K562 (cell line): ENCODE data around the gene HSPA14. TPM values are rescaled to one million over a fixed set of nuclear protein-coding genes. Genes with fewer than 3 reads are reported as not detected.

Experiments used
- ATAC-seq: fragments of 200-7000 bp; cut with Tn5 transposase; 3 replicates; pipeline ENCODE4 v1.9.1; 2020; ENCODE audit warnings: moderate library complexity
- BruUV-seq: library from RNA; stranded (reverse); fragments of 400-500 nt; replicated peaks from 2 replicates; lab custom pipeline; 2021; lab: Mats Ljungman, UMichigan
- CTCF ChIA-PET: fragments of 300-600 bp; formaldehyde crosslinking; extraction: SDS; loops from one replicate; lab custom pipeline; 2021; ENCODE audit warnings: low intra/inter-chr PET ratio; lab: Yijun Ruan, JAX
- POLR2A ChIA-PET: fragments of 300-600, 350-650 bp; sonication (Branson Sonifier 250); formaldehyde crosslinking; extraction: SDS; loops from one replicate; lab custom pipeline; 2021; ENCODE audit warnings: antibody characterized with exemption, inconsistent platforms; lab: Yijun Ruan, JAX
- DNase-seq, 4 experiments: peaks; one replicate each; pipeline versions ENCODE4 v3.0.0 to v3.0.0-alpha.2; 2011 to 2018; ENCODE audit warnings: low spot score in 3 of 4, mixed read lengths in 3 of 4; ENCODE audit errors: extremely low read depth in 1 of 4
- FAIRE-seq: peaks from 2 replicates; lab custom pipeline; 2011; peaks lifted over from hg19 to GRCh38; lab: Jason Lieb, UNC
- H2AFZ ChIP-seq: 2 replicates; pipeline ENCODE4 v1.6.0; 2011; ENCODE audit warnings: low read depth, low read length, control low read depth, inconsistent platforms
- H3K27ac ChIP-seq: fragments of 200-600 bp; 3 replicates; pipeline ENCODE4 v1.8.0; 2011; ENCODE audit warnings: low read depth, mild to moderate bottlenecking, control low read depth, inconsistent platforms, low read length, moderate library complexity, mixed read lengths; ENCODE audit errors: extremely low read depth
- H3K27me3 ChIP-seq, 2 experiments: fragments of 300-600 bp in 1 of 2; 2 replicates in 1 of 2; 3 replicates in 1 of 2; pipeline versions ENCODE4 v1.6.0 to v1.8.0; 2011; ENCODE audit warnings: inconsistent platforms in 2 of 2, low read length in 2 of 2, mild to moderate bottlenecking in 1 of 2, mixed read lengths in 1 of 2, moderate library complexity in 1 of 2; ENCODE audit not compliant: control insufficient read depth in 2 of 2, insufficient read depth in 2 of 2
- H3K36me3 ChIP-seq: fragments of 300-600 bp; 3 replicates; pipeline ENCODE4 v1.8.0; 2011; ENCODE audit warnings: mild to moderate bottlenecking, low read length, inconsistent platforms; ENCODE audit not compliant: control insufficient read depth, insufficient read depth
- H3K4me1 ChIP-seq, 2 experiments: fragments of 200-600 bp in 1 of 2; replicated peaks in 1 of 2; 2 replicates in 1 of 2; 3 replicates in 1 of 2; pipeline versions ENCODE4 v1.5.1 to v1.8.0; 2011; ENCODE audit warnings: inconsistent platforms in 2 of 2, low read length in 2 of 2, mild to moderate bottlenecking in 1 of 2, mixed read lengths in 1 of 2, moderate library complexity in 1 of 2; ENCODE audit not compliant: control insufficient read depth in 2 of 2, insufficient read depth in 2 of 2
- H3K4me2 ChIP-seq: 2 replicates; pipeline ENCODE4 v1.6.1; 2011; ENCODE audit warnings: low read length, control low read depth, inconsistent platforms, mixed read lengths; ENCODE audit not compliant: insufficient read depth
- H3K4me3 ChIP-seq: fragments of 200-600 bp; sonication (generic), shearing (Covaris generic); 2 replicates; pipeline ENCODE4 v1.5.1; 2016; ENCODE audit warnings: control low read depth, inconsistent platforms
- H3K79me2 ChIP-seq: fragments of 200-600 bp; 3 replicates; pipeline ENCODE4 v1.8.0; 2011; ENCODE audit warnings: low read length, inconsistent platforms; ENCODE audit not compliant: control insufficient read depth, insufficient read depth
- H3K9ac ChIP-seq, 2 experiments: 2 replicates each; pipeline versions ENCODE4 v1.6.0 to v1.6.1; 2011; ENCODE audit warnings: low read depth in 2 of 2, low read length in 2 of 2, control low read depth in 1 of 2, inconsistent platforms in 1 of 2, mild to moderate bottlenecking in 1 of 2, mixed read lengths in 1 of 2; ENCODE audit not compliant: insufficient read depth in 1 of 2
- H3K9me1 ChIP-seq: one replicate; pipeline ENCODE4 v1.6.0; 2011; ENCODE audit warnings: inconsistent platforms, mild to moderate bottlenecking, low read length, moderate library complexity; ENCODE audit not compliant: control insufficient read depth, insufficient read depth
- H3K9me3 ChIP-seq: replicated peaks from 2 replicates; pipeline ENCODE4 v1.5.1; 2011; ENCODE audit warnings: low read depth, low read length, inconsistent platforms; ENCODE audit not compliant: control insufficient read depth, insufficient read depth
- H4K20me1 ChIP-seq: replicated peaks from 2 replicates; pipeline ENCODE4 v1.6.1; 2011; ENCODE audit warnings: low read length, inconsistent platforms, mixed read lengths; ENCODE audit not compliant: control insufficient read depth, insufficient read depth
- C11orf30 ChIP-seq: fragments of 450-650 bp; IDR thresholded peaks from 2 replicates; pipeline ENCODE4 v1.6.1; 2016; ENCODE audit warnings: low read depth, mild to moderate bottlenecking
- EZH2 ChIP-seq: IDR thresholded peaks from 2 replicates; pipeline ENCODE4 v1.6.1; 2012; ENCODE audit warnings: low read depth, mild to moderate bottlenecking, inconsistent platforms, low read length, borderline replicate concordance
- MAFG ChIP-seq: fragments of 450-650 bp; conservative IDR thresholded peaks from 2 replicates; pipeline ENCODE4 v1.6.1; 2016; ENCODE audit warnings: missing genetic modification characterization, missing compliant biosample characterization
- POLR2G ChIP-seq: fragments of 200-400 bp; formaldehyde crosslinking; IDR thresholded peaks from 2 replicates; pipeline ENCODE4 v1.6.1; 2017; ENCODE audit warnings: low read depth, mild to moderate bottlenecking, antibody characterized with exemption, low read length, moderate library complexity
- RBFOX2 ChIP-seq: fragments of 200-400 bp; formaldehyde crosslinking; IDR thresholded peaks from 2 replicates; pipeline ENCODE4 v1.6.1; 2017; ENCODE audit warnings: low read depth, mild to moderate bottlenecking, low read length, moderate library complexity
- ZNF316 ChIP-seq: fragments of 450-650 bp; IDR thresholded peaks from 2 replicates; pipeline ENCODE4 v1.6.1; 2016
- ZNF398 ChIP-seq: fragments of 250-450 bp; sonication (Bioruptor Pico); IDR thresholded peaks from 2 replicates; pipeline ENCODE4 v1.8.0; 2021; ENCODE audit warnings: moderate library complexity, mild to moderate bottlenecking, inconsistent platforms
- WGBS: fragments of 100-300 bp; shearing (Covaris generic); methylation state at CpG from one replicate; pipeline ENCODE4 v1.1.6; 2016; ENCODE audit warnings: low coverage, mixed read lengths; ENCODE audit not compliant: insufficient coverage; ENCODE audit errors: missing lambda C conversion rate; 5-methylcytosine and 5-hydroxymethylcytosine counted together
- in situ Hi-C: fragments of 300-500 bp; cut with MboI; formaldehyde crosslinking; loops from 4 replicates; pipeline ENCODE4 v1.15.0; 2018; ENCODE audit warnings: inconsistent platforms, mixed read lengths
- intact Hi-C: fragments of 100-400 bp; cut with micrococcal nuclease; formaldehyde crosslinking; loops from 2 replicates; pipeline ENCODE4 v1.14.2; 2022
- polyA plus RNA-seq, 8 experiments: library from polyadenylated mRNA; depleted of rRNA in 4 of 8; stranded (reverse) in 5 of 8; unstranded in 3 of 8; fragments of >200 nt; fragmentation: Nextera tagmentation in 2 of 8; fragmentation: Illumina TruSeq in 1 of 8; extraction: Ambion mirVana in 2 of 8; extraction: Trizol in 1 of 8; gene quantifications; 2 replicates each; pipeline versions ENCODE4 v1.2.1 to v1.2.3, GENCODE V29; 2011 to 2014; ENCODE audit warnings: inconsistent platforms in 1 of 8, missing spikeins in 1 of 8
- total RNA-seq, 7 experiments: library from RNA; depleted of rRNA in 6 of 7; stranded (reverse); fragments of >200 nt in 6 of 7; fragmentation: Illumina TruSeq in 2 of 7; extraction: Trizol in 2 of 7; gene quantifications; 2 replicates each; pipeline versions ENCODE4 v1.2.1 to v1.2.3, GENCODE V29; 2011 to 2021; ENCODE audit warnings: low replicate concordance in 1 of 7

The HSPA14 gene
- total and polyA plus RNA-seq, 9 of the 15 experiments (the other 6 are each of a cell fraction or from before 2014, with no cell fraction given): 41.9 to 75.0 (median 63.2) TPM

- no peak overlapping the region for H3K4me3 ChIP-seq
- ATAC-seq (no peak), FAIRE-seq (no peak), DNase-seq (no peak)
- no peaks in the 10 kb centered on the region for H3K9me3 ChIP-seq
- no peak overlapping the region for H3K4me2 ChIP-seq
- peaks cover 7% of the 10 kb centered on the region; the same call in 1 of the 2 replicates for H4K20me1 ChIP-seq
- no peak overlapping the region for H3K27ac ChIP-seq
- ChIA-PET POLR2A (interaction anchor here (1.2 kb wide), 1 partner anchor 113 kb away, joined by 3 read pairs; no protein-coding TSS in a partner anchor), CTCF (no interaction called here)
- peaks cover 8 to 18% of the 10 kb centered on the region in 2 experiments for H3K4me1 ChIP-seq
- H3K27me3 ChIP-seq: no peaks in the 10 kb centered on the region
- 95% methylated on average over 2 of the region's 2 CpGs for WGBS
- no TSS peak for BruUV-seq
- H3K79me2 ChIP-seq: peaks cover 73% of the 10 kb centered on the region
- TF ChIP-seq MAFG (tag): peak; percentile 24; the same call in 1 of the 2 replicates
- peak; percentile 43; the same call in 1 of the 2 replicates for TF ChIP-seq C11orf30
- no peak for TF ChIP-seq EZH2
- TF ChIP-seq ZNF316: peak; percentile 78
- intact Hi-C loops (no loop called here), in situ Hi-C loops (no loop called here)
- H2AFZ ChIP-seq: no peak overlapping the region
- H3K9me1 ChIP-seq: no peaks in the 10 kb centered on the region
- H3K36me3 ChIP-seq: peaks cover 57% of the 10 kb centered on the region
- H3K9ac ChIP-seq: no peak overlapping the region
These were observed 2.1 kb downstream of the HSPA14 start for GRCh38 chr10:14840178-14840577.

- Histone ChIP-seq H3K4me1 (peaks cover 8 to 9% of the 10 kb centered on the region in 2 experiments), H3K4me2 (no peak overlapping the region), H4K20me1 (peaks cover 7% of the 10 kb centered on the region; the same call in 1 of the 2 replicates), H3K9ac (0 out of 4 replicates have a peak overlapping the region, but pooled peaks of 1 of the 2 experiments have one; percentile 11), H3K79me2 (peaks cover 57% of the 10 kb centered on the region), H3K27ac (no peak overlapping the region), H3K4me3 (no peak overlapping the region), H3K27me3 (no peaks in the 10 kb centered on the region), H3K9me1 (no peaks in the 10 kb centered on the region), H3K36me3 (peaks cover 80% of the 10 kb centered on the region), H3K9me3 (no peaks in the 10 kb centered on the region), H2AFZ (no peak overlapping the region)
- CTCF ChIA-PET: no interaction called here
- 96% methylated on average over 14 of the region's 15 CpGs for WGBS
- TF ChIP-seq POLR2G (0 out of 2 replicates have a peak, but pooled peaks have one; percentile 37), ZNF398 (CRISPR knock-in tag) (no peak), RBFOX2 (peak; percentile 44)
- intact Hi-C loops: no loop called here
- ATAC-seq (no peak), FAIRE-seq (no peak), DNase-seq (peak in 1 of 4 experiments; percentile 18)
- no TSS peak for BruUV-seq
- POLR2A ChIA-PET: interaction anchor here (1.0 to 2.2 kb wide), 5 partner anchors 8 to 57 kb away, joined by 3 to 9 read pairs (median 3); no protein-coding TSS in a partner anchor
- in situ Hi-C loops: no loop called here
These were observed 5.4 kb downstream of the HSPA14 start for GRCh38 chr10:14843327-14843988.
